Hair follicular keratinocyte (primary cell): ENCODE results near the gene EIF3B. TPM values are rescaled to one million over a fixed set of nuclear protein-coding genes. Genes with fewer than 3 reads are reported as not detected.

Experiments used
- total RNA-seq: library from RNA; depleted of rRNA; stranded (reverse); fragments of >200 nt; gene quantifications from 2 replicates; pipeline ENCODE4 v1.2.3, GENCODE V29; 2015

EIF3B gene
- 121 and 183 TPM in 2 replicates for total RNA-seq

DNA sequence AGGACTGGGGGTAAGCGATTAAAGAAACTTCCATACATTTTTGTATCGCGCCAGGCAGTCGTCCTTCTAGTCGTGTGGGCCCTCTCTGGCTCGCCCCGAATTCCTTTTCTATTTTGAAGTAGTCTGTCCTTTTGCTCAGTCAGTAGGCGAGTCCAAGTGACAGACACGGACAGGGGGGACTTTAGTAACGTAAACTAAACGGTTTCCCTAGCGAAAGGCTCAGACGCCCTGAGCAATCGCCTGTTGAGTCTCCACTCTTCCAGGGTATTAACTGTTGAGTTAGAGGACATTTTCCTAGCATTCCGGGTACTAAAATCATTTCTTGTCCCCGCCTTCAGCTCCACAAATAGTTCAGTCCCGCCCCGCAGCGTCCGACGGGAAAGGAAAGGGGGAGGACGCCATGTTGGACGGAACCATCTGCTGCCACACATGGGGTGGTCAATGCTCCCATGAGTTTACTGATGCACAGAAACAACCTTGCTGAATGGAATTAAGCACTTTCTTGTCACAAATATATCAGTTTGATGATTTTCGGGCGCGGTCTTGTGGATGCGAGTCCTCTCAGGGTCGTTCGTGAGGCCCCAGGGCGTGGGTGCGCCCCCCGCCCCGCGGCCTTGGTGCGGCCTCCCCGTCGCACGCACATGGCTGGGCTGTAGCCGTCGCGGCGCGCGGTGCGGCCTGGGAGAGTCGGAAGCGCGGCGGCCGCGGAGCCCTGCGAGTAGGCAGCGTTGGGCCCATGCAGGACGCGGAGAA, at the start of gene EIF3B:
Gene EIF3B (plus strand): TSS at position 642 of the 753 bp plus-strand sequence. CDS start 95 bp downstream, at position 737.

DNA sequence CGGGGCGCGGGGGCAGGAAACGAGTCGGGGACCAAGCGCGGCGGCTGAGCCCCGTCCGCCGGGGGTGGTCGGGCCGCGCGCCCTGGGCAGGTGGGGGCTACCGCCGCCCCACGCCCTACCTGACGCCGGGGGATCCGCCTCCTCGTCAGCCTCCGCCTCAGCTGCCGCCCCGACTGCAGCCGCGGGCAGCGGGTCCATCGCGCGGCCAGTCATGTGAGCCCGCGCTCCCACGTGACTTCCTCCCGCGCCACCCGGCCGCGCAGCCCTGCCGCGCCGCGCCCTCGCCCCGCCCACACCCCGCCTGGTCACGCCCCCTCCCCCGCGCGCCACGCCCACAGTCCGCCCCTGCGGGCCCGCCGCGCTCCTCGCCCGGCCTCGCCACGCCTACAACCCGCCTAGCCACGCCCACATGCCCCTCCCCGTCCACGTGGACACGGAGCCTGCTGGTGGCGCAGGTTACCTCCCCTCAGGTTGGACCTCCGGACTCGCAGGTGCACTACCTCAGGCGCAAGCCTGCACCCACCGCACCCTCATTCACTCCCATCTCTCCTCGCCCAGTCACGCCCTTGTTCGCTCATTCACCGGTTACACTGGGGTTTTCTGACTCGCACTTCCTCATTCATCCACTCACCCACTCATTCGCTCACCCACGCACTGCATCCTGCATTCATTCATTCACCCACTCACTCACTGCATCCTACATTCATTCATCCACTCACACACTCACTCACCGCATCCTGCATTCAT, 40.2 kb upstream of the EIF3B start, which contains the start of gene SNX8:
Gene SNX8 (minus strand): TSS at position 233 of the 747 bp plus-strand sequence. CDS start 20 bp downstream, at position 213.

GRCh38 chr7:2403014-2403717, 48.5 kb downstream of the EIF3B start, which contains the start of gene CHST12:
Gene CHST12, plus strand, starts transcription at chr7:2403611. Its CDS starts 29,029 bp downstream, at chr7:2432640.

Other genes starting within 250 kb of the EIF3B start
- gene MAD1L1, start 121.9 kb upstream of the EIF3B start, total RNA-seq, result 38.6 and 38.8 TPM in 2 replicates
- 16.5 and 38.4 TPM in 2 replicates for gene MRM2, start 112.6 kb upstream of the EIF3B start, total RNA-seq
- gene NUDT1, start 112.6 kb upstream of the EIF3B start, total RNA-seq, result 57.8 and 99.3 TPM in 2 replicates
- 8.5 and 9.1 TPM in 2 replicates for gene SNX8, start 40.4 kb upstream of the EIF3B start, total RNA-seq
- gene CHST12, start 48.8 kb downstream of the EIF3B start, total RNA-seq, result 3.2 and 4.7 TPM in 2 replicates
- gene GRIFIN, start 121.6 kb downstream of the EIF3B start, total RNA-seq, result not detected in 2 replicates
- gene LFNG, start 164.9 kb downstream of the EIF3B start, total RNA-seq, result 11.9 and 30.1 TPM in 2 replicates
- gene BRAT1, start 200.7 kb downstream of the EIF3B start, total RNA-seq, result 39.7 and 50.8 TPM in 2 replicates
- gene IQCE, start 204.2 kb downstream of the EIF3B start, total RNA-seq, result 11.1 and 11.2 TPM in 2 replicates